GM18507 (cell line): ENCODE results near the gene SYT7.
"Not testable (repeated sequence)": the region's sequence is repeated elsewhere in the genome, so short reads cannot be mapped to it uniquely, and the experiment has no call there.

Source experiments
- DNase-seq: peaks from one replicate; pipeline ENCODE4 v3.0.0; 2011; ENCODE audit warnings: low read depth; ENCODE audit not compliant: insufficient read length; ENCODE audit errors: extremely low spot score
- FAIRE-seq: peaks from 2 replicates; lab custom pipeline; 2011; peaks lifted over from hg19 to GRCh38; lab: Jason Lieb, UNC

The SYT7 gene, protein sequence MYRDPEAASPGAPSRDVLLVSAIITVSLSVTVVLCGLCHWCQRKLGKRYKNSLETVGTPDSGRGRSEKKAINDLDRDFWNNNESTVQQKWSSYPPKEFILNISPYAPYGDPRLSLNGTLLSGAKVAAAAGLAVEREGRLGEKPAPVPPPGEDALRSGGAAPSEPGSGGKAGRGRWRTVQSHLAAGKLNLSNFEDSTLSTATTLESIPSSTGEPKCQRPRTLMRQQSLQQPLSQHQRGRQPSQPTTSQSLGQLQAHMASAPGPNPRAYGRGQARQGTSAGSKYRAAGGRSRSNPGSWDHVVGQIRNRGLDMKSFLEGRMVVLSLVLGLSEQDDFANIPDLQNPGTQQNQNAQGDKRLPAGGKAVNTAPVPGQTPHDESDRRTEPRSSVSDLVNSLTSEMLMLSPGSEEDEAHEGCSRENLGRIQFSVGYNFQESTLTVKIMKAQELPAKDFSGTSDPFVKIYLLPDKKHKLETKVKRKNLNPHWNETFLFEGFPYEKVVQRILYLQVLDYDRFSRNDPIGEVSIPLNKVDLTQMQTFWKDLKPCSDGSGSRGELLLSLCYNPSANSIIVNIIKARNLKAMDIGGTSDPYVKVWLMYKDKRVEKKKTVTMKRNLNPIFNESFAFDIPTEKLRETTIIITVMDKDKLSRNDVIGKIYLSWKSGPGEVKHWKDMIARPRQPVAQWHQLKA

DNA sequence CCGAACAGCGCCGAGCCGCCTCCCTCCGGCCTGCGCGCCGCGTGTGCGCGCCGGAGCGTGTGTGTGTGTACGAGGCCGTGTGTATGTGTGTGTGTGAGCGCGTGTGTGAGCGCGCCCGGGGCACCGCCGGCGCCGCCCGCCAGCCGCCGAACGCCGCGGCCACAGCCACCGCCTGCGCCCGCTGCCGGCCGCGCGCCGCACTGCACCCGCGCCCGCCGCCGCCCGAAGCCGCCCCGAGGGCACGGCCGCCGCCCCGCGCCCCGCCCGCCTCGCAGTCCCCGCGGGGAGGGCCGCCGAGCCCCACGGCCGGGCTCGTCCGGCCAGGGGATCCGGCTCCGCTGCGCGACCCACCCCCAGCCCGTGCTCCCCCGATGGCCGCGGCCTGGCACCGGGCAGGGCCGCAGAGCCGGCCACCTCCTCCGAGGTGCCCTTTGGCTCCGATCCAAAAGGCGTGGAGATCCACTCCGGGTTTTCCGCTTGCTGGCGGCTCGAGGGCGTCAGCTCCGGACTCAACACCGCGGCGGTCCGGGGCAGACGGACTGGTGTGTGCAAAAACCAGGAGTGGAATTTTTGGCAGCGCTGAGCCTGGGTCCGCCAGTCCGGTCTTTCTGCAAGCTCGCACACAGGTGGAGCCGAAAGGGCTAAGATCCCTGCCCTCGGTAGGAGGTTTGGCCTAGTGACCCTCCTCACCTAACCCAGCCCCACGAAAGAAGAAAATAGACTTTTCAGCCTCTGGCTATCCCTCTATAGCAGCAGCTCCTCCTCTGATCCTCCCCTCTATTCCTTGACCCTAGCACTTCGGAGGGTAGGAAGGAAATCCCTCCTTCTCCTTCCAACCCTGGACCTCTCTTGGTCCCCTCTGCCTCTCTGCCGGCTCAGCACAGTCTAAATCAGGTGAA, at the start of gene SYT7:
TSS of gene SYT7 (minus strand) at position 47 of the 899 bp plus-strand sequence. CDS start 256 bp downstream, outside the sequence.
- FAIRE-seq (peak; percentile 69), DNase-seq (peak; percentile 95)

- no peak for FAIRE-seq
- no peak for DNase-seq
Measured at GRCh38 chr11:61630089-61630488, 49.2 kb upstream of the SYT7 start.

DNA sequence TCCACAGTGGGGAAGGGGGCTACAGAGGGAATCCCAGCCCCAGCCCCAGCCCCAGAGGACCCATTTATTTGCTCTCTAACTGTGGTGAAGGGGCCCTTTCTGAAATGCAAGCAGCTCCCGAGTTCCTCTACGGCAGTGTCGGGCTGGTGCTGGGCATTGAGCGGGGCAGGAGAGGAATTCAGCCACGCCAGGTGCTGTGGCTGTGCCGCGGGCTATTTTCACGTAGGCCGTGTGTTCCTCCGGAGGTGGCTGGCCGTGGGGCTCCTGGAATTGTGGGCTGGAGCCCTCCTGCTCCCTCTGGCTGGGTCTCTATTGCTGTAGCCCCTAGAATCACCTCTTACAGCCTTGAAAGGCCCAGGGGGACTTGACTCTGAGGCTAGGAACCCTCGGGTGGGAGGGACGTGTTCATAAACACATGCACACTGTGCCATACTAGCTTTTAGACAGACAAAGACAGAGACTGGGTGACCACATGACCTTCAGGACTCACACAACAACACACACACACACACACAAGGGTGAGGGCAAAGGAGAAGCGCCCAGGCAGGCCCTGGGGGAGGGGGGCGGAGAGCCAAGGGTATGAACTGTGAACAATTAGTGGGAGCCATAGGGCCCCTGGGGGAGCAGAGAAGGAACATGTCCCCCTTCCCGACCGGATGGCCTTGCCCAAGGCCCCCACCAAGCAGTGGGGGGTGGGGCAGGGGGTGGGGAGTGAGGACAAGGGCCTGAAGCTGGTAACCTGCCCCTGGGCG, 48.4 kb upstream of the SYT7 start:
- FAIRE-seq = no peak
- DNase-seq = no peak

DNA sequence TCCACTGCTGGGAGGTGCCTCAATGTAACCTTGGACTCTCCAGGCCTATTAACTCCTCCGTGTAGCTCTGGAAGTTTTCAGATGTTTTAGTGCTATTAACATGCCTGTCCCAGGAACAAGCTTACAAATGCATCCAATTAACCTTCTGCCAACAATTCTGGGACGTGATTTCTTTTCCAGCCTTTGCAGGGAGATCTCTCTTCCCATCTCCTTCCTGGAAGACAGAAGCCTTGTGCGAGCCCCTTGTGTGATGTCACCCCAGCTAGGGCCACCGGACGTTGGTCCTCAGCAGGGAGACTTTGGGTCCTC, 47.7 kb upstream of the SYT7 start:
- FAIRE-seq = no peak
- no peak for DNase-seq

DNA sequence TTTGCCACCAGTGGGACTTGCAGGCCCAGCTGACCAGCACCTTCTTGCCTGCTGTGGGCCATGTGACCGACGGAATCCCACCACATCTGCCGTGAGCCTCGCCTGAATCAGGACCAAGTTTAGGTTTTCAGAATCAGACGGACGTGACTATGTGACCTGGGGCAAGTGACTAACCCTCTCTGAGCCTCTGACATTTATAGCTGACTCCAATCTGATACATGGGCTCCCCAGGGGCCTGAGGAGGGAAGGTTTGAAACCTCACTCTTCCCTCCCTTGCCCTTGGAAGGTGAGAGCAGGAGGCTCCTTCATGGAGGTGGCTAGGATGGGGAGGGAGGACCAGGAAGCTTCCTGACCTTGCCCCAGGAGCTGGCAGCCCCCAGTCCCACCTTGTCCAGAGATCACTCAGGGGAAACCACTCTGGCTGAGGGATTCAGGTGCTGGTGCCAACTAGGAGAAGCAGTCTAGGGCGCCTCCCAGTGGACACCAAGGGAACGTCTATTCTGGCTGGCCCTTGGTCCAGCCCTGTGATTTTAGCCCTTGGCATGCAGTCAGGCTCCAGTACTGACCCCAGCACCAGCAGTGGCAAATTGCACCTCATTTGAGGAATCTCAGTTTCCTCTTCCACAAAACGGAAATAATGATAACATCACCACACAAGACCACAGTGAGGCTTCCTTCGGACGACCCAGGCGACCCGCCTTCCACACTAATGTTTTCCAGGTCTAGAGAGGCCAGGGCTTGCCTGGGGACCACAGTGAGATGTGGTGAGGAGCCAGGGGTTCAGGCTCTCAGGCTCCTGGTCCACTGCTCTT, 47.2 kb upstream of the SYT7 start:
- FAIRE-seq (no peak), DNase-seq (no peak)

- FAIRE-seq (no peak), DNase-seq (no peak)
Measured at GRCh38 chr11:61626580-61627380, 45.9 kb upstream of the SYT7 start.

DNA sequence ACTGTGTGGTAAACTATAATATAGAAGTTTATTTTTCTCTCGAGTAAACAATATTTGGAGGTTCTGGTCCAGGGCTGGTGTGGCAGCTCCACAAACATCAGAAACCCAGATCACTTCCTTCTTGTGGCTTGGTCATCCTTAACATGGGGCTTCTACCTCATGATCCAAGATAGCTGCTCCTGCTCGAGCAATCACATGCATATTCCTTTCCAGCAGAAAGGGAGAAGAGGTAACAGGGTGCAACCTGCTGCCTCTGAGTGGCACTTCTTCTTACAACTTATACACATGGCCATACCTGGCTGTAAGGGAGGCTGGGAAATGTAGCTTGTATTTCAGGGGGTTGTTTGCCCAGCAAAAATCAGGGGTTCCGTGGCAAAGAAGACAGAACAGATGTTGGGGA, 44.6 kb upstream of the SYT7 start:
- FAIRE-seq = no peak
- DNase-seq = no peak

GRCh38 chr11:61621917-61622585, 41.2 kb upstream of the SYT7 start:
- DNase-seq = no peak
- no peak for FAIRE-seq

GRCh38 chr11:61619471-61620226, 38.8 kb upstream of the SYT7 start:
- DNase-seq (no peak), FAIRE-seq (no peak)

DNA sequence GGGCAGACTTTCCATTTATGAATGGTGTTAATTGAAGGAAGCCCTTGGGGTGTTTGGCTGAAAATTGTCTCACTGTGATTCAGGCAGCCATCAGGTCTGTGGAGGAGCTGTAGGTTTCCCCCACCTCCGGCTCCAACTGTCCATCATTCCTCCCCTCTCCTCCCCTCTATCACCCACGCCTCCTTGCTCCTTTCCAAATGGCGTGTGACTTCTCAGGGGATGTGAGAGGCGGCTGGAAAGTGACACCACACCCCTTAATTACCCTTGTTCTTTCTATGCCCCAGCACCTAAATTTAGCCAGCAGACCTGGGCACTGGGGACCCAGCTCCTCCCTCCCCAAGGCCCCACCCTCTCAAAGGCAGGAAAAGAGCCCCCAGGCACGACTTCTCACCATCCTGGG, 38.1 kb upstream of the SYT7 start:
- DNase-seq (no peak), FAIRE-seq (no peak)

DNA sequence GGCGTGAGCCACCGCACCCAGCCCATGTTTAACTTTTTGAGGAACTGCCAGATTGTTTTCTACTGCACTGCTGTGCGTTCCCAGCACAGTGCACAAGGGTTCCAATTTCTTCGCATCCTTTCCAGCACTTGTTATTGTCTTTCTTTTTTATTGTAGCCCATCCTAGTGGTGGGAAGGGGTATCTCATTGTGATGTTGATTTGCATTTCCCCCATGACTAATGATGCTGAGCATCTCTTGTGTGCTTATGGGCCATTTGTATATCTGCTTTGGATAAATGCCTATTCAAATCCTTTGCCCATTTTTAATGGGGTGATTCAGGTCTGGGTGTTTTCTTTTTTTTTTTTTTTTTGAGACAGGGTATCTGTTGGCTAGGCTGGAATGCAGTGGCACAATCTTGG, 36.6 kb upstream of the SYT7 start:
- DNase-seq (no peak), FAIRE-seq (no peak)

GRCh38 chr11:61616434-61616833, 35.6 kb upstream of the SYT7 start:
- FAIRE-seq = no peak
- no peak for DNase-seq

DNA sequence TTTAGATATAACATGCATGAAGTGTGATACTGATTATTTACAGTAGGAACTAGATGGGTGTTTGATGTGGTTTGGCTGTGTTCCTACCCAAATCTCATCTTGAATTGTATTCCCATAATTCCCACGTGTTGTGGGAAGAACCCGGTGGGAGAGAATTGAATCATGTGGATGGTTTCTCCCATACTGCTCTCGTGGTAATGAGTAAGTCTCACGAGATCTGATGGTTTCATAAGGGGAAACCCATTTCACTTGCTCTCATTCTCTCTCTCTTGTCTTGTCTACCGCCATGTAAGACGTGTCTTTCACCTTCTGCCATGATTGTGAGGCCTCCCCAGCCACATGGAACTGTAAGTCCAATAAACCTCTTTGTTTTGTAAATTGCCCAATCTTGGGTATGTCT, 33.9 kb upstream of the SYT7 start:
- FAIRE-seq, DNase-seq: not testable (repeated sequence)

DNA sequence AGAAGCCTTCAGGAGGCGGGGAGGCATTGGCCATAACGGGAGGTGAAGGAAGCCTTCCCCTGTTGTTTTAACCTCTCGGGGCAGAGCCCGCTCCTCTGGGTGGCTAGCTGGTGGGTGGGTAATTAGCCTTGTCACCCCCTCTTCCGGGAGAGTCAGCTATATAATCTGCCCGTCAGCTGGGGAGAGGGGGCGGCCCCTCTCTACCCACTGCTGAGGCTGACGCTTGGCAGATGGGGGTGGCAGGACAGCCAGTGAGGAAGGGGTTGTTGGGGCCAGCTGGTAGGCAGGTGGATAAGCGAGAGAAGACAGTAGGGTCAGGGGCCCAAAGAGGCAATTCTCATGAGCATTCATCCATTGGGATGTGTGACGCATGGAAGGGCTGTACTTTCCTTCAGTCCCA, 33.0 kb upstream of the SYT7 start:
- FAIRE-seq (no peak), DNase-seq (no peak)

- DNase-seq = no peak
- no peak for FAIRE-seq
Measured at GRCh38 chr11:61613051-61613450, 32.2 kb upstream of the SYT7 start.

GRCh38 chr11:61611309-61611708, 30.4 kb upstream of the SYT7 start:
- FAIRE-seq (no peak), DNase-seq (no peak)

DNA sequence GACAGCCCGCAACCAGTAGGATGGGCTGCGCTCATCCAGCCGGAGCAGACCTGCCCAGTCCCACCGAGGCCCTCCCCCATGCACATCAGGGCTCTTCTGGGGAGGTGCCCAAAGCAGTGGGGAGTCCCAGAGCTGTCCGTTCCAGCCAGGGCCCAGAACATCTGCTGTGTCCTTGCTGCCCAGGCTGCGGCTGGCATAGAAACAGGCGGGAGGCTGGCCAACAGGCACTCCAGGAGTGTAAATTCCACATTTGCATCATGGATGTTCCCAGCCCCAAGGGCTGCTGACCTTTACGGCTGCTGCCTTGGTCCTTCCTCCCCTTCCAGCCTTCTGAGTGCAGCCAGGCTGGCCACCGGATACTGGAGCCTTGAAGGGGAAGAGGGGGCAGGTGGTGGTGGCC, 30.0 kb upstream of the SYT7 start:
- DNase-seq (no peak), FAIRE-seq (no peak)
